Omental fat pad (tissue), 4 donors: Measurements from ENCODE around the gene PAQR3. TPM values are rescaled to one million over a fixed set of nuclear protein-coding genes. Genes with fewer than 3 reads are reported as not detected.
"Not testable (repeated sequence)": the region's sequence is repeated elsewhere in the genome, so short reads cannot be mapped to it uniquely, and the experiment has no call there.

Source experiments
- ATAC-seq: fragments of 150-250 bp; one replicate; pipeline ENCODE4 v1.9.1; 2016; ENCODE audit warnings: mild to moderate bottlenecking, moderate library complexity; ENCODE audit not compliant: low FRiP score
- DNase-seq: peaks from one replicate; pipeline ENCODE4 v3.0.0-alpha.2; 2019; ENCODE audit warnings: low spot score
- total RNA-seq, 4 donors: library from RNA; depleted of rRNA; stranded (reverse); fragments of >200 nt; gene quantifications; one replicate each; pipeline ENCODE4 v1.1.0, GENCODE V29; 2016
- TF ChIP-seq, protein P1 (sequence below), 3 donors: fragments of 450-650 bp; IDR thresholded peaks; one replicate each; pipeline ENCODE4 v1.5.1; 2016 to 2017; ENCODE audit warnings: antibody characterized with exemption in 3 of 3, mild to moderate bottlenecking in 3 of 3, moderate library complexity in 2 of 3

PAQR3 gene
- total RNA-seq, 4 donors from 2014 or later = 7.1 to 17.3 (median 9.7) TPM

DNA sequence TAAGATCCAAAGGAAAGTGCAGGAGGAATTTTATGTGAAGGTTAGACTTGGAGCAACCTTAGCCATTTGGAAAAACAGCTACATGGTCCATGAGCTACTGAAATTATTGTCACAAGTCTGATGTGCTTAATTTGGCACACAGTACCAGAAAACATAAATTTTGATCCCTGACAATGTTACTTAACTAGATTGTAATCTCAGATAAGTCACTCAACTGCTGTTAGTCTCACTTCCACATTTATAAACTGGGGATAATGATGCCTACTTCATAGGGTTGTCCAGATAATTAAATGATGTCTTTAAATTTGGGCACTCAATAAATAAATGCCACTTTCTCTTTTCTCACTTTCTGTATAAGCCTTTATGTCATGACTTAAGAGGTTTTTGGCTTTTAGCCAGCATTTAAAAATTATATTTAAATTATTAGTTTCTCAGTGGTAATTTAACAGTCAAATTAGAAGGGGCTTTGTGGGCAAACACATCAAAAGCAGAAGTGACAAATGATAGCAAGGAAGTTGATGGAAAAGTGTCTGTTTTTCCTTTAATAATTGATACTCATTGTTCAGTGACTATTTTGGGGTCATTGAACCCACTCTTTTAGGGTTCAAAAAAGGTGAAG lies 58.3 kb downstream of the PAQR3 start:
- DNase-seq (no peak), ATAC-seq (no peak)
- TF ChIP-seq, protein P1, sequence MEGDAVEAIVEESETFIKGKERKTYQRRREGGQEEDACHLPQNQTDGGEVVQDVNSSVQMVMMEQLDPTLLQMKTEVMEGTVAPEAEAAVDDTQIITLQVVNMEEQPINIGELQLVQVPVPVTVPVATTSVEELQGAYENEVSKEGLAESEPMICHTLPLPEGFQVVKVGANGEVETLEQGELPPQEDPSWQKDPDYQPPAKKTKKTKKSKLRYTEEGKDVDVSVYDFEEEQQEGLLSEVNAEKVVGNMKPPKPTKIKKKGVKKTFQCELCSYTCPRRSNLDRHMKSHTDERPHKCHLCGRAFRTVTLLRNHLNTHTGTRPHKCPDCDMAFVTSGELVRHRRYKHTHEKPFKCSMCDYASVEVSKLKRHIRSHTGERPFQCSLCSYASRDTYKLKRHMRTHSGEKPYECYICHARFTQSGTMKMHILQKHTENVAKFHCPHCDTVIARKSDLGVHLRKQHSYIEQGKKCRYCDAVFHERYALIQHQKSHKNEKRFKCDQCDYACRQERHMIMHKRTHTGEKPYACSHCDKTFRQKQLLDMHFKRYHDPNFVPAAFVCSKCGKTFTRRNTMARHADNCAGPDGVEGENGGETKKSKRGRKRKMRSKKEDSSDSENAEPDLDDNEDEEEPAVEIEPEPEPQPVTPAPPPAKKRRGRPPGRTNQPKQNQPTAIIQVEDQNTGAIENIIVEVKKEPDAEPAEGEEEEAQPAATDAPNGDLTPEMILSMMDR (IDR thresholded peaks at IDR 0.05) = no peak

DNA sequence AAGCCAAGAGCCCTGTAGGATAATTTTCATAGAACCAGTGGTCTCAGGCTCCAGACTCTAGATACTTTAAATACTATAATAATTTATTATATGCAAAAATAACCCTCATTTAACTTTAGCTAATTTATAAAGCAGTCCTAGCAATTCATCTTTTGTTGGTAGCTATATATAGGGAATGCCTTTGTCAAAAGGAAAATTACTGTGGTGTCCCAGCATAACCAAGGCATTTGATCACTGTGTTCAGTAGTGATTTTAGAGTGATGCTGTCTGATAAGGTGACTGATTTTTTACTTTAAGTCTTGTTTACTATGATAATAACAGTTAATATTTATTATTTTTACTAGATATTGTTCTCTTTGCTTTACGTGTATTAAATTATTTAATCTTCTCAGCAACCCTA lies 61.2 kb downstream of the PAQR3 start:
- no peak for DNase-seq

DNA sequence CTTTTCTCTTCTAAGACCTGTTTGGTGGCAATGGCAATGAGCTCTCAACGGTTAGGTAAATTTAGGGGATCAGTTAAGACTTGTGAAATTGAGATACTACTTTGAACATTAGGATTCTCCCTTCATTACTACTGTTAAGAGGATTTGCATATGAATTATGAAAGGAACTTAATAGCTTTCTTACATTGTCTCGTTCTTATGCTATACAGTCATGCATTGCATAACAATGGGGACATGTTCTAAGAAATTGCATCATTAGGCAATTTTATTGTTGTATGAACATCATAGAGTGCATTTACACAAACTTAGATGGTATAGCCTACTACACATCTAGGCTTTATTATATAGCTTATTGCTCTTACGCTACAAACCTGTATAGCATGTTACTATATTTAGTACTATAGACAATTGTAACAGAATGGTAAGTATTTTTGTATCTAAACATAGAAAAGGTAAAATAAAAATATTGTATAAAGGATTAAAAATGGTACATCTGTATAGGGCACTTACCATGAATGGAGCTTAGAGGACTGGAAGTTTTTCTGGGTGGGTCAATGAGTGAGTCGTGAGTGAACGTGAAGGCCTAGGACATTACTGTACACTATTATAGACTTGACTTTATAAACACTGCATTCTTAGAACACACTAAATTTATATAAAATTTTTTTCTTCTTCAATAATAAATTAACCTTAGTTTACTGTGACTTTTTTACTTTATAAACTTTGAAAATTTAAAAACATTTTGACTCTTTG lies 62.5 kb downstream of the PAQR3 start:
- DNase-seq (no peak), ATAC-seq (no peak)
- TF ChIP-seq, protein P1 (IDR thresholded peaks at IDR 0.05) = no peak

More for the DNA sequence above, 61.2 kb downstream of the PAQR3 start:
- TF ChIP-seq, protein P1 (IDR thresholded peaks at IDR 0.05) = no peak
- ATAC-seq = no peak

DNA sequence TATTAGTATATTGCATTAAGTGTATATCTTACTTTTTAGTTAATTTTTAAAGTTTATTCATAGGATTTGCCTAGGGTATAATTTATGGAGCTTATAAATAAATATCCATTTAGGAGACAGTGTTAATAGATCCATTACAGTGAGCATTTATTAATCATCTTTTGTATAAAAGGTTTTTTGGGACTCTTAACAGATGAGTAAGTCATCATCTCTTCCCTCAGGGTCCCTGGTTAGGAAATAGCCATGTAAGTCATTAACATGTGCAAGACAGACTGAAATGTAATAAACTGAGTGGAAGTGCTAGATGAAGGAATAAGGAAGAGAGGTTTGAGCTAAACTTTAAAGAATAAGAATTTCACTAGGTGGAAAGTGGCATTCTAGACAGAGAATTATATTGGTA lies 69.2 kb downstream of the PAQR3 start:
- ATAC-seq = no peak
- TF ChIP-seq, protein P1 (IDR thresholded peaks at IDR 0.05) = no peak
- DNase-seq = no peak

DNA sequence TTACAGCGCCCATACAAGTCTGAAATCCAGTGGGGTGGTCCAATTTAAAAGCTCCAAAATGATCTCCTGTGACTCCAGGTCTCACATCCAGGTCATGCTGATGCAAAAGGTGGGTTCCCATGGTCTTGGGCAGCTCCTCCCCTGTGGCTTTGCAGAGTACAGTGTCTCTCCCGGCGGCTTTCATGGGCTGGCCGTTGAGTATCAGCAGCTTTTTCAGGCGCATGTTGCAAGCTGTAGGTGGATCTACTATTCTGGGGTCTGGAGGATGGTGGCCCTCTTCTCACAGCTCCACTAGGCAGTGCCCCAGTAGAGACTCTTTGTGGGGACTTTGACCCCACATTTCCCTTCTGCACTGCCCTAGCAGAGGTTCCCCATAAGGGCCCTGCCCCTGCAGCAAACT lies 70.5 kb downstream of the PAQR3 start:
- not testable (repeated sequence) for DNase-seq, ATAC-seq

DNA sequence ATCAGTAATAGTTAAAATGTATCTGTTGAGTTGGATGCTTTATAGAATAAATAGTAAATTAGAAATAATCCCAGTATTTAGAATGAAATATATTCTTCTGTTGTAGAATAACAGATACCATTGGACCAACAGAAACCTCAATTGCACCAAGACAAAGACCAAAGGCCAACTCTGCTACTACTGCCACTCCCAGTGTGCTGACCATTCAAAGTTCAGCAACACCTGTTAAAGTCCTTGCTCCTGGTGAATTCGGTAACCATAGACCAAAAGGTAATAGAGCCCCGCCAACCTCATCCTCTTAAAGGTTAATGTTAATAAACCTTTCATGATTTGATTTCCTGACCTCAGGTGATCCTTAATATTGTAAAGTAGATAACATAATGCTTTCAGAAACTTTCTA lies 73.8 kb downstream of the PAQR3 start:
- no peak for DNase-seq
- no peak for ATAC-seq
- TF ChIP-seq, protein P1 (IDR thresholded peaks at IDR 0.05) = no peak

DNA sequence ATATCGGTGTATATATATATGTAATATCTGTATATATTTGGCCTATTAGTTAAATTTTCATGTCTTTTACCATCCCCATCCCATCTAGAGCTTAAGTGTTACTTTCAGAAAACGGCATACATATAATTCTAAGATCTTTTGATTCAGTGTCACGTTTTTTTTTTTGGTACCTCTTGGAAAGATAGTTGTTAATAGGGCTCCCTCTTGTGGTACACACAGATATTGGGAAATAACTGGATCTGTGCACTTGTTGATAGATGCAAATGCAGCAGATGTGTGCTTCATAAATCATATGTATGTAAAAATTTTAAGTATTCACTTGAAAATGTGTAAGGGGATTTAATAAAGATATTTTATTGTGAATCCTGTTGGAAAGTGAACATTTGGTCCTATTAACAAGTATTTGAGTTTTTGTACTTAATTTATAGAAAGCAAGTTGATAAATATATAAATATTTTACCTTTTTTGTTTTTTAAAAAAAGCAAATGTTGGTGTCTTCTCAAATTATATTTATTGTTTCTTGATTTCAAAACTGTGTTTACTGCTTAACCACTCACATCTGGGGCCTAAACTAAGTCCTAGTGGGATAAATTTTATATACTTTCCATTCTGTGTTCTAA lies 74.7 kb downstream of the PAQR3 start:
- DNase-seq = no peak
- peak; percentile 59 for ATAC-seq

More for the DNA sequence above, 74.7 kb downstream of the PAQR3 start:
- TF ChIP-seq, protein P1 (IDR thresholded peaks at IDR 0.05) = no peak
